Hypothalamus (tissue), 51 donors: ENCODE measurements around the gene TTC9B.

Source experiments
- DNase-seq, 51 donors: peaks; one replicate each; lab custom pipeline; 2025; lab: John Stamatoyannopoulos, UW

The TTC9B gene

DNA sequence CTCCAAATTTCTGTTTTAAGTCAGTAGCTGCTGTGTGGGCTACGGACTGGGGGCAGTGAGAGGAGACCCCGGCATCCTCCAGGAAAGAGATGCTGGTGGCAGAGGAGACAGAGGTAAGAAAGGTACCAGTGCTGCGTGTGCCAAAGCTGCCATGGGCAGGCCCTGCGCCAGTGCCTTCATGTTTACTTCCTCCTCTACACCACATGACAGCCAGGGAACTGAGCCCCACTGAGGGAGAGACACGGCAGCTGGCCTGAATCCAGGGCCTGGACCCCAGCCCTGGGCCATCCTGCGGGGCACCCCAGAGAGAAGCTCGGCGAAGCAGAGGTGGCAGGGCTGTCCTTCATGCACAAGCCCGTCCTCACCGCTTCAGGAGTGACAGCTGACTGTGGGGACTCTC lies 31.0 kb upstream of the TTC9B start:
- DNase-seq = no peak

- peak in 3 of 51 donors; percentile 11 to 29 (median 28) for DNase-seq
Measured at GRCh38 chr19:40247735-40248262, 29.6 kb upstream of the TTC9B start.

- no peak for DNase-seq
Measured at GRCh38 chr19:40247178-40247577, 29.0 kb upstream of the TTC9B start.

GRCh38 chr19:40246292-40247073 lies 28.3 kb upstream of the TTC9B start:
- no peak for DNase-seq

- DNase-seq = no peak
Measured at GRCh38 chr19:40245506-40246128, 27.4 kb upstream of the TTC9B start.

GRCh38 chr19:40244579-40245317 lies 26.6 kb upstream of the TTC9B start:
- peak in 1 of 51 donors; percentile 8 for DNase-seq

DNA sequence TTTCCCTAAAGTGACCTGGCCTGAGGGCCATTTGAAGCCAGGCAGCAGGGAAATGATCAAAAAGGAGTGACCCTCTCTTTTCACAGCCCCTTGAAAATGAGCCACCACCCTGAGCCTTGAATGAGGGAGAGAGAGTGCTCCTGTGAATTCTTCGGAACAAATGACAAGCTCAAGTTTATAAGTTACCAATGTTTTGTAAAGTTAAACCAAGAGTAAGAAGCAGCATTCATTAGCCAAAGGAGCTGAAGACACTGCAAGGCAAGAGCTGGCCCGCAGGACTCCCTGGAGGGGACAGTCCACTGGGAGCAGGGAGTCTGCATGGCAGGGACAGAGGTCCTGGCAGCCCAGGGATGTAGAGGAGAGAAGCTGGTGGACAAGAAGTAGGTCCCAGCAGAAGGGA lies 25.0 kb upstream of the TTC9B start:
- DNase-seq = no peak

GRCh38 chr19:40242480-40242879 lies 24.3 kb upstream of the TTC9B start:
- DNase-seq = no peak

GRCh38 chr19:40241809-40242384 lies 23.7 kb upstream of the TTC9B start:
- peak in 48 of 51 donors; percentile 20 to 90 (median 72) for DNase-seq

- DNase-seq = no peak
Measured at GRCh38 chr19:40241125-40241808, 23.1 kb upstream of the TTC9B start.

- DNase-seq = no peak
Measured at GRCh38 chr19:40240332-40240731, 22.1 kb upstream of the TTC9B start.

- DNase-seq = no peak
Measured at GRCh38 chr19:40239415-40240226, 21.4 kb upstream of the TTC9B start.

GRCh38 chr19:40238775-40239174 lies 20.6 kb upstream of the TTC9B start:
- no peak for DNase-seq

GRCh38 chr19:40237791-40238190 lies 19.6 kb upstream of the TTC9B start:
- DNase-seq = no peak

DNA sequence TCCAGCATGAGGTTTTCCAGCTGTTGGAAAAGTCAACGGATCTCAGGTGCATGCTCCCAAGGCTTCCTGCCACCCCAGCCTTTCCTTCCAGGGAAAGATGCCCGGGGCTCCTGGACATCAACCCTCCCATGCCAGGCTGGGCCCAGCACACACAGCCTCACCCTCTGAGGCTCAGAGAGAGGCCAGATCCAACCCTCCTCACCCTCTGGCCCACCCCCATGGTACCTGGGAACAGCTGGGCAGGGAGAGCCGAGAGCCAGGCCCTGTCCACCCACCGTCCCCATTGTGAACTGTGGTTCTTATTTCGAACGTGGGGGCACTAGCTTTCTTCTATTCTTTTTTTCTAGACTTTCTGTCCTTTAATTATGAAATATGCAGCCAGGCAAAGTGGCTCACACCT lies 18.2 kb upstream of the TTC9B start:
- no peak for DNase-seq

GRCh38 chr19:40236026-40236355 lies 17.8 kb upstream of the TTC9B start:
- no peak for DNase-seq

DNA sequence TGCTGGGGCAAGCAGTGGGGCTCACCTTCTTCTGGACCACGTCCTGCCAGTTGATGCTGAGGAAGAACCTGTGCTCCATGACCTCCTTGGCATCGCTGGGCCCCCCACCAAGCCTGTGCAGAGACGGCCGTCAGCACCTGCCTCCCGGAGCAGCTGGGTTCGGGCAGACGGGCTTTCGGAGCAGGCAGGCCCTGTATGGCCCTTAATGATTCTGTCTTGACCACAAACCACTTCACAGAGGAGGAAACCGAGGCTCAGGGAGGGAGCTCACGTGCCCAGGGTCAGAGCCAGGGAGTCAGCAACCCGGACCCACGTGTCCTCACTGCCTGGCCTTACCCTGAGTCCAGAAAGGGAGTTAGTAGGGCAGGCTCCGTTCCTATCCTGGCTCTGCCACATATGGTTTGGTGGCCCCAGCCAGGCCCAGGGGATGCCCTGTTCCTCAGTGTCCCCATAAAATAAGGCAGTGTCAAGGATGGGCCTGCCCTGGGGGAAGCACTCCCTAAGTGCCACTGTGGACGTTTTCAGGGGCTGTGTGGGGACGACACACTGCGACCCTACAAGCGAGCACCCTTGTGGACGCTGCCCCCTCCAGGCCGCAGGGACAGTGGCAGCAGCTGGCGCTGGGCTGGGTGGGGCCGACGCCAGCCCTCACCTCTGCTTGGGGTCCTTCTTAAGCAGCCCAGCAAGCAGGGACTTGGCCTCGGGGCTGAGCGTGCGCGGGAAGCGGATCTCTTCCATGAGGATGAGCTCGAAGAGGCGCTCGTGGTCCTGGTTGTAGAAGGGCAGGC lies 17.2 kb upstream of the TTC9B start:
- no peak for DNase-seq

DNA sequence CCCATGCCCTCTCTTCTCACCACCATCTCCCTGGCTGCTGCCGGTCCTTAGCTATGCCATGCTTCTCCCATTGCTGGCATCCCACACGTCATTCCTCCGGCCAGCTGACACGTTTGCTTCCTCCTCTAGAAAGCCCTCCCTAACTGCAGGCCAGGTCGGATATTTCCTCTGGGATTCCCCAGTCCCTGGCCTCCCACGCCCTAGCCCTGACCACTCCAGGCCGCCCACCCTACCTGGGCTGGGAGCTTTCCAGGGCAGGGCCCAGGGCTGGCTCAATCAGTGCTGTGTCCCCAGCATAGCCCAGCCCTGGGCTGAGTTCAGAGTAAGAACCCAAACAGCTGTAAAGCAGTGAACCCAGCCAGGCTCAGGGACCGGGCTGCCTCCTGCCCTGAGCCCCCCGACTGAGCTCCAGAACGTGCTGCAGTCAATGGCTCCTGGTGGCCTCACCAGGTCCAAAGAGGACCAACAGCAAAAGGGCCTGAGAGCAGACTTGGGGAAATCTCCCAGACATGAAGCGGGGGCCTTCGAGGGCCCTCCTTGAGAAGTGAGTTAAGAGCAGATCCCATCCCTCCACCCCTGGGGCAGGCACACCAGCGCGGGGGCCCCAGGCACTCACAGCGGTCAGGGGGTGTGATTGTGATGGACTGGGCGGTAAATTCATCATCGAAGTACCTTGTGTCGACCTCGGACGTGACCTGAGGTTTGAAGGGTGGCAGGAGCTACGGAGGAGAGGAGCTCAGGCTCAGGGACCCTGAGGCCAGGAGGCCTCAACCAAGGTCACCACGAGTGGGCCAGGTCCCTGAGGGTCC lies 16.4 kb upstream of the TTC9B start:
- DNase-seq = no peak
